GM12801 (cell line): Measurements from ENCODE around the gene PKLR.

ENCODE experiments used
- CTCF ChIP-seq: IDR thresholded peaks from one replicate; pipeline ENCODE4 v1.5.1; 2011; ENCODE audit warnings: control low read depth; ENCODE audit not compliant: insufficient read length; ENCODE audit errors: extremely low read depth

PKLR gene

DNA sequence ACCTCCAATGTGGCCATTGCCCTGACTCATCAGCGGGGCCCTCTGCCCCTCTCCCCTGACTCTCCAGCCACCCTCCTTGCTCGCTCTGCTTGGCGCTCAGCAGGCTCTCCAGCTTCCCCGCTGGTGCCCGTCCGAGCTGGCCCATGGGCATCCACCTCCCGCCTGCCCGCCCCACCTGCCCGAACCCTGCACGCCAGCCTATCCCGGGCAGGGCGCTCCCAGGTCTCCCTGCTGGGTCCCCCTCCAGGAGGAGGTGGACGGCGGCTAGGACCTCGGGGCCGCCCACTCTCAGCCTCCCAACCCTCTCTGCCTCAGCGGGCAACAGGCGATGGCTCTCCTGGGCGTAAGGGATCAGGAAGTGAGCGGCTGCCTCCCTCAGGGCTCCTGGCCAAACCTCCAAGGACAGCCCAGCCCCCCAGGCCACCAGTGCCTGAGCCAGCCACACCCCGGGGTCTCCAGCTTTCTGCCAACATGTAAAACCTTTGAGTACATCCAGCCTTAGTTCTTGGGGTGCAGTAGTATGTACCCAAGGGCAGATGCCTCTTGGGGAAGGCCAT, 13.2 kb downstream of the PKLR start:
- TF ChIP-seq CTCF = no peak

DNA sequence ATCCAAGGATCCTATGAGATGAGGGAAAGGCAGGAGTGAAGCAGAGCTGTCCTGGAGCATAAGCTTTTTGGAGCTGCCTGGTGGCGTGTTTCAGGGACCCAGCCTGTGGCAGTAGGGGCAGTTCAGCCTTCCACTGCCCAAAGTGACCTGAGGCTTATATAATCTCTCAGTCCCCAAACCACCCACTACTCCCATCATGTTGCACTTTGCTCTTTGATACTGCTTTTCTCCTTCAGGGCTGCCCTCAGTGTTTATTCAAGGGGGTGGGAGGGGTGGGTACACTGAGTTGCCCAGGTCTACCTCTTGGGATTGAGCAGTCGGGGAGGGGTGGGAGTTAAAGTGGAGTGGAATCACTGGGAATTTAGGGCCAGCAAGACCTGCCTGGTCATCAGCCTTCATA, 14.7 kb downstream of the PKLR start:
- TF ChIP-seq CTCF = no peak

GRCh38 chr1:155285631-155286044, 15.6 kb downstream of the PKLR start:
- TF ChIP-seq CTCF = no peak

DNA sequence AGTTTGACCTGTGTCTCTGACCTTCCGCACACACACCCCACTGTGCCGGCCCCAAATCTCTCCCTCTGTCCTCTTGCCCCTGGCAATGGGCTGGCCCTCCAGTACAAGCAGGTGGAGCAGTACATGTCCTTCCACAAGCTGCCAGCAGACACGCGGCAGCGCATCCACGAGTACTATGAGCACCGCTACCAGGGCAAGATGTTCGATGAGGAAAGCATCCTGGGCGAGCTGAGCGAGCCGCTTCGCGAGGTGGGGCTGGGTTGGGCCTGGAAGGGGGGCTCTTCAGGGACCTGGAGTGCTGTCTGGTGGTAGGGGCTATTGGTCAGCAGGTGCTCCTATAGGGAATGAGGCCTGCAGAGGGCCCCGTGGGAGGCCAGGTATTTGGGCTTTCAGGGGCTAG, 16.2 kb downstream of the PKLR start:
- TF ChIP-seq CTCF = no peak

DNA sequence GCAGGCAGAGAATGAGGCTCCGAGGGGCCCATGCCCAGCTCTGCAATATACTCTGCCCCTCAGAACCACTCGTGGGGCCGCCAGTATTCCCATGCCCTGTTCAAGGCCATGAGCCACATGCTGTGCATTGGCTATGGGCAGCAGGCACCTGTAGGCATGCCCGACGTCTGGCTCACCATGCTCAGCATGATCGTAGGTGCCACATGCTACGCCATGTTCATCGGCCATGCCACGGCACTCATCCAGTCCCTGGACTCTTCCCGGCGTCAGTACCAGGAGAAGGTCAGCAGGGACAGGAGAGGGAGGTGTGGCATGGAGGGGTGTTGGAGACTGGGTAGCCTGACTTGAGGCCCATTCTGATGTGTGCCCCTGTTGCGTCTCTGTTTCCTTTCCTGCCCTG, 16.8 kb downstream of the PKLR start:
- no peak for TF ChIP-seq CTCF

DNA sequence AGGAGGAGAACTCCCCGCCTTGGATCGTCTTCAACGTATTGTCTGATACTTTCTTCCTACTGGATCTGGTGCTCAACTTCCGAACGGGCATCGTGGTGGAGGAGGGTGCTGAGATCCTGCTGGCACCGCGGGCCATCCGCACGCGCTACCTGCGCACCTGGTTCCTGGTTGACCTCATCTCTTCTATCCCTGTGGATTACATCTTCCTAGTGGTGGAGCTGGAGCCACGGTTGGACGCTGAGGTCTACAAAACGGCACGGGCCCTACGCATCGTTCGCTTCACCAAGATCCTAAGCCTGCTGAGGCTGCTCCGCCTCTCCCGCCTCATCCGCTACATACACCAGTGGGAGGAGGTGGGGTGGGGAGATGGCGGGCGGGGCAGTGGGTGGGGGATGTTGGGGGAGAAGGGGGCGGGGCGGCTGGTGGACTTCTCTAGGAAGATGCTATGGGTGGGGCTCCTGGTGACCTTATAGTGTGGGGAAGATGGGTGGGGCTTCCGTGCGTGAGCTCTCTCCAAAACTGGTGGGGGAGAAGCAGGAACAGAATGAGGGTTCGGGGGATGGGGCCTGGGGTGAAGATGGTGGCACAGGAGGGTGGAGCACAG, 18.6 kb downstream of the PKLR start:
- TF ChIP-seq CTCF = no peak

- TF ChIP-seq CTCF = no peak
Measured at GRCh38 chr1:155279268-155279667, 22.0 kb downstream of the PKLR start.

DNA sequence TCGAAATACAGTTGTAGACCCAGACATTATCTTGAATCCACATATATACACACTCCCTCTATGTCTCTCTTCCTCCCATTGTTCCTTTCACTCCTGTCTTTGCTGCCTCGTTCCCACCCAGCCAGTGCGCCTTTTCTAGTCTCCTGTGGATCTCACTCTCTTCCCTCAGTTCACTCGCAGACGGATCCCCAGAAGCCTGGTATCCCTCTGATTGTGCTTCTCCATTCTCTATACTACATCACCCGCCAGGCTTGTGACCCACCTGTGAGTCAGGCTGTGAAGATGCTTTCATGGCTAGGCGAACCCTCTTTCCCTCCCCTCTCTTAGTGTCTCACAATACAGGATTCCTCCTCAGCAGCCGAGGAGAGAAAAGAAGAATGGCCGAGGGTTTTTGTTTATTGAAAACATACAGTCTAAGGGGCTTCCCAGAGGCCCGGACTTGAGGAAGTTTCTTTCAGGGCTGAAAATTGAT, 22.5 kb downstream of the PKLR start:
- TF ChIP-seq CTCF = no peak
